Lower leg skin (tissue), 4 donors: ENCODE measurements around the gene ROM1. TPM values are rescaled to one million over a fixed set of nuclear protein-coding genes. Genes with fewer than 3 reads are reported as not detected.
"Not testable (repeated sequence)": the region's sequence is repeated elsewhere in the genome, so short reads cannot be mapped to it uniquely, and the experiment has no call there.

Experiments
- DNase-seq, 2 donors: peaks; one replicate each; pipeline ENCODE4 v3.0.0-alpha.2; 2019; ENCODE audit warnings: low spot score in 2 of 2
- H3K4me3 ChIP-seq: fragments of 200-600 bp; sonication (generic); 2 replicates; pipeline ENCODE4 v1.5.1; 2017; ENCODE audit warnings: mild to moderate bottlenecking, low read depth; ENCODE audit not compliant: poor library complexity, severe bottlenecking
- CTCF ChIP-seq, 3 donors: fragments of 450-650 bp; IDR thresholded peaks; one replicate each; pipeline ENCODE4 v1.5.1; 2016; ENCODE audit warnings: antibody characterized with exemption in 3 of 3, mild to moderate bottlenecking in 3 of 3, moderate library complexity in 2 of 3
- POLR2A ChIP-seq, 2 donors: fragments of 450-650 bp; IDR thresholded peaks; one replicate each; pipeline ENCODE4 v1.6.1; 2016 to 2017; ENCODE audit warnings: antibody characterized with exemption in 2 of 2, mild to moderate bottlenecking in 1 of 2, moderate library complexity in 1 of 2
- WGBS, 2 donors: methylation state at CpG; one replicate each; pipeline ENCODE4 v1.1.5; 2018; 5-methylcytosine and 5-hydroxymethylcytosine counted together
- intact Hi-C: fragments of 100-400 bp; cut with DNase I; formaldehyde crosslinking; loops from one replicate; pipeline ENCODE4 v1.15.0; 2023; ENCODE audit warnings: low total_unique reads
- total RNA-seq, 4 donors: library from RNA; depleted of rRNA; stranded (reverse); fragments of >200 nt; gene quantifications; one replicate each; pipeline ENCODE4 v1.1.0, GENCODE V29; 2016

Gene ROM1
- total RNA-seq = 1 to 10 TPM; 4.0 to 7.6 (median 6.5) TPM

DNA sequence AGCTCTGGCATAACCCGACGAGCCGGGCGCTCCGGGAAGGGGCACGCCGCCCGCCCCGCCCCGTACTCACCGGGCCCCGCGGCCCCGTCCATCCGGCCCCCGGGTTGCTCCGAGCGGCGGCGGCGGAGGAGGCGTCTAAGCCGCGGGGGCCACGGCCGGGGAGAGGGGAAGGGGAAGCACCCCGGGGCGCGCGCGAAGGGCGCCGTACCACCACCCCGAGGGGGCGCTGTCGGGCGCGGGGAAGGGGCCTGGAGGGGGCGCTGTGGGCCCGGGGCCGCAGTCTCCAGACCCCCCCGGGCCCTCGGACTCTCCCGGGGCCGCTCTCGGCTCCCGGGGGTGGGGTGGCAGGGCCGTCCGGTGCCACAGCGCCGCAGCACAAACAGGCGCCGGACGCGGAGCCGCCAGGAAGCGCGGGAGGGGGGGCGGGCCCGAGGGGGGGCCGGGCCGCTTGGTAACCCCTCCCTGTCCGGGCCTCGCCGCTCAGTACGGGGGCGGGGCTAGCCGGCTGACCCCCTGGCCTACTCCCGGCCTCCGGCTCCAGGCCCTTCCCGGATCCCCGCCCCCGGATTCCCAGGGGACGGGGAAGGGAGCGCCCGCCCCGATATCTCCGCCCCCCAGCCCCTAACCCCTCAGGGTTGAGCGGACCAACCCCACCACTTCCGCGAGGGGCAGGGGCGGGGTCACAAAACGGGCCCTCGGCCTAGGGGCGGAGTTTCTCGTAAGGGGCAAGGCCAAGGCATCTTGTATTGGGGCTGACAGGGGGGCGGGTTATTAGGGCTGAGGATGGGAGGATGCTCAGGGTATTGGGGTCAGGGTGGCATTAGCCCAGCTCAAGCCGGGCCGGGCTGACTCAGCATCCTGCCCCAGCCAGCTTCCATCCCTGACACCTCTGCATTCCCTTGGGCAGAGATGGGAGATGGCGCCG is at the start of gene ROM1, which contains the start of gene EML3:
TSS of gene ROM1 (plus strand) at position 892 of the 925 bp plus-strand sequence. CDS start at position 917, 25 bp downstream.
TSS of gene EML3 (minus strand) at position 410 of the 925 bp plus-strand sequence. CDS start at position 92, 318 bp downstream.
- intact Hi-C loops = no loop called here

DNA sequence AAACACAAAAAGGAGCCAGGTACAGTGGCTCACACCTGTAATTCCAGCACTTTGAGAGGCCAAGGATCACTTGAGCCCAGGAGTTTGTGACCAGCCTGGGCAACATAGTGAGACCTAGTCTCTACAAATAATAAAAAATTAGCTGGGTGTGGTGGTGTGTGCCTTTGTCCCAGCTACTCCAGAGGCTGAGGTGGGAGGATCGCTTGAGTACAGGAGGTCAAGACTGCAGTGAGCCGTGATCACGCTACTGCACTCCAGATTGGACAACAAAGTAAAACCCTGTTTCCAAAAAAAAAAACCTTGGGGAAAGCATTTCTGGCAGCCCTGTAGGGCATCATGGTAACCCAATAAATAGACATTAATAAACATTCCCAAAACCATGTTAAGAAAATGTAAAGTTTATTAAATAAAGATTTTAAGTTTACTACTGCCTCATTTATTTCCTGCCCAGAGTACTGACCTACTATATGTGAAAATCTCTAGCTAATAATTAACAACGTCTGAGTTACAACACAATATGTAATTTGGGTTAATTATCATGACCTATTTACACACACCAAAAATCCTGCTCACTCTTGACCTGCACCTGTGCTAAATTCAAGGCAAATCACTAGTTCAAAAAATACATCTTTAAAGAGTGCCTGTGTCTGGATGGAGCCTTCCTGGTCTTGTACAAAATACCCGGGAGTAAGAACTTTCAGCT is 47.8 kb upstream of the ROM1 start:
- 61 to 65% methylated on average over 5 of the region's 5 CpGs for WGBS, 2 donors
- no peak overlapping the region for H3K4me3 ChIP-seq
- DNase-seq = no peak
- intact Hi-C loops = no loop called here
- TF ChIP-seq POLR2A (IDR thresholded peaks at IDR 0.05) (no peak), CTCF (IDR thresholded peaks at IDR 0.05) (no peak)

More for the DNA sequence above, at the start of gene ROM1, which contains the start of gene EML3:
- 0 to 2% methylated on average over 13 to 48 of the region's 91 CpGs for WGBS, 2 donors
- DNase-seq = peak; percentile 88 to 98
- H3K4me3 ChIP-seq = peak within 1 kb of the TSS; percentile 57
- TF ChIP-seq CTCF (IDR thresholded peaks at IDR 0.05) (no peak), POLR2A (IDR thresholded peaks at IDR 0.05) (no peak)

DNA sequence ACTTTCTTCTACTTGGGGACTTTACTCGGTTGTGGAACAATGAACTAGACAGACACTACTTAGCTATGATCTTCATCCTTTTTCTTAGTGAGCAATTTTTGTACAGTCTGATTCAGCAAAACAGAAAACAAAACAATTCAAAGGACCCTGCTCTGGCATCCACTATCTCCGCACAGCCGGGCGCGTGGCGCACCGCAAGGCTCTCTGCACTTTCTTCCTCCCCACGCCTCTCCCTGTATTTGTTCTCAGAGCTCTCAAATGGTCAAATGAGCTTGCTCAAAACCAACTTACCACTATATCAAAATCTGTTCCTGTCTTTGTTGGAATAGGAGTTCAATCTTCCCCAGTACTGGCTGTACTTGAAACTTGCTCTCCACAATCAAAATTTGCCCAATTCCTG is 46.8 kb upstream of the ROM1 start:
- no peak overlapping the region for H3K4me3 ChIP-seq
- TF ChIP-seq CTCF (IDR thresholded peaks at IDR 0.05) = no peak
- no peak for TF ChIP-seq POLR2A (IDR thresholded peaks at IDR 0.05)
- DNase-seq = no peak
- intact Hi-C loops = no loop called here
- 93 to 94% methylated on average over 8 of the region's 8 CpGs for WGBS, 2 donors

DNA sequence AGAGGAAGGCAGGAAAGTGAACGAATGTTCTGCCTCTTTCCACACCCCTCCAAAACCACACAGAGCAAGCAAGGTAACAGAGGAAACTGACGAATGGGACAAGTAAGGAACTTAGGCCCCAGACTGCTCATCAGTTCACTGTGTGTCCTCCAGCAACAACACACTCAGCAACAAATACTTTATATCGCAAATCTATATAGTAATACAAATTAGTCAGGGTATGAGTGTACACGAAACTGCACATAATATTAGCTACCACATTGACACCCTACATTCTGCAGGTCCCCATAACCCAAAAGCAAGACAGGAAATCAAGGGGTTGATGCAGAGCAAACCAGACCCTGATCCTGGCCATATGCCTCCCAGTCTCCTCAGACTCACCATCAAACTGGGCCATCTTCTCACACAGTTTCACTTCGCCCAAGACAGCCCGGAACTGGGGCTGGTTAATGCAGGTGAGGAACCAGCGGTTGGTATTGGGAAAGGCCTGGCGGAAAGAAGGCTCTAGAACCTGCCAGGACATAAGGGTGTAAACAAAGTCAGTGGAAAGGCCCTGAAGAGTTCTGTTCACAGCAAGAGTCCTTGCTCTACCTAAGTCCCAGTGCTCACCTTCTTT is 45.9 kb upstream of the ROM1 start:
- TF ChIP-seq CTCF (IDR thresholded peaks at IDR 0.05) = no peak
- TF ChIP-seq POLR2A (IDR thresholded peaks at IDR 0.05) = no peak
- WGBS, 2 donors = 80 to 86% methylated on average over 8 of the region's 8 CpGs
- H3K4me3 ChIP-seq = no peak overlapping the region
- no peak for DNase-seq
- intact Hi-C loops = no loop called here

GRCh38 chr11:62569611-62570010 is 43.4 kb upstream of the ROM1 start:
- DNase-seq = no peak
- H3K4me3 ChIP-seq = no peak overlapping the region
- TF ChIP-seq POLR2A (IDR thresholded peaks at IDR 0.05) = no peak
- TF ChIP-seq CTCF (IDR thresholded peaks at IDR 0.05) = no peak
- intact Hi-C loops = no loop called here
- 76 to 80% methylated on average over 1 of the region's 1 CpG for WGBS, 2 donors

DNA sequence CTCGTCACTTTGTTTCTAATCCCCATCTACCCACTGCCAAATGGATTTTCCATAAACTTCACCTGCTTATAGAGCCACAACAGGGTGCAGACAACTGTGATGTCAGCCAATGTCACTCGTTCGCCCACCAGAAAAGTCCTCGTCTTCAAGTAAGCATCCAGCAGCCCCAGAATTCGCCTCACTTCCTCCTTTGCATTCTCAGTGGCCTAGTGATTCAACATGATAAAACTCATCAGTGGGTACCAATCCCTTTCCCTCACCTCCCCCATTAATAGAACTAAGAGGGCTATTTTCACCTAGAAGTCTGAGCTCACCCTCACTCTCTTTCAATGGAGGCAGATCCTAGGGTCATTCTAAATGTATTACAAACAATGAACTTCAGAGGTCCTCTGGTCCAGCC is 42.2 kb upstream of the ROM1 start:
- intact Hi-C loops, H3K4me3 ChIP-seq, DNase-seq: not testable (repeated sequence)
- 91 to 94% methylated on average over 5 of the region's 5 CpGs for WGBS, 2 donors

DNA sequence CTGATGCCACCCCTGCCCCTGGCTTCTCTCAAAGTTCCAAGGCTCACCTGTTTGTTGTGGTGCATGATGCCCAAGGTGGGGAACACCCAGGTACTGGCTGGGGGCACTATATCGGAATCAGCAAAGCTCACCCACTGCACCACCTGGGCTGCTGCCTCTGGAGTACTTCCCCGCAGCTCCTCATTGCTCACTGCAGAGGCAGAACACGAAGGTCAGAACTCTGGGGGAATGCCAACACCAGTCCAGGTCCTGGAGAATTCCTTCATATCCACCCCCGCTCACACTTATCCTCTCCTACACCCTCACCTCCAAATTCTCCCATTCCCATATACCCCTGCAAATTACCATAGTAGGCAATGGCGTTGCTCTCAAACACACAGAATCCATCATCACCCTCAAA is 41.6 kb upstream of the ROM1 start:
- intact Hi-C loops, DNase-seq, H3K4me3 ChIP-seq: not testable (repeated sequence)
- WGBS, 2 donors = 89 to 91% methylated on average over 5 of the region's 5 CpGs
